Left lobe of liver (tissue), 2 donors: ENCODE data around the gene PAPPA. TPM values are rescaled to one million over a fixed set of nuclear protein-coding genes. Genes with fewer than 3 reads are reported as not detected.

Experiments
- ATAC-seq: fragments of 200-7000 bp; cut with Tn5 transposase; one replicate; pipeline ENCODE4 v1.9.1; 2020; ENCODE audit warnings: mild to moderate bottlenecking, moderate library complexity
- DNase-seq: peaks from one replicate; pipeline ENCODE4 v3.0.0-alpha.2; 2020; ENCODE audit warnings: low spot score
- total RNA-seq: library from RNA; stranded (reverse); gene quantifications from one replicate; pipeline ENCODE4 v1.2.1, GENCODE V29; 2021
- donor health status: DM: no; HTN: no; CAD: no; lungs with moderate emphysema.
- donor health status: DM: no; HTN: yes; CAD: no.

Gene PAPPA
- total RNA-seq, 1 donor from 2014 or later, result 0.13 TPM

DNA sequence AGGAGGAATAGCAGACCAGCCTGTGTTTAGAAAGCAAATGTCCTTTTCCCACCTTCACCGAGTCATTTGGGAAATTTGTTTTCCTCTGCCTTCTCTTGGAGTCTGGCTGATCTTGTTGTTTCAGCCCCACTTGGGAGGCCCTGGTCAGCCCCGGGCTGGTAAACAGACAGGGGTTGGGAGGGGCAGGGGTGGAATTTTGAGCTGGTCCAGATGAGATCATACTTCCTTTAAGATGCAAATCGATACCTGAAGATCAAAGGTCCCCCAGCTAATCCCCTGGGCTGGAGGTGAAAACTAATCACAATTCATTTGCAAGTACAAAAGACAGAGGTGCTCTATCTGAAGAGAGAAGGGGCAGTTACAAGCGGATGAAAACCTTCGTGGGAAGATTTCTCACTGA is 118.4 kb downstream of the PAPPA start:
- ATAC-seq (no peak), DNase-seq (no peak)

DNA sequence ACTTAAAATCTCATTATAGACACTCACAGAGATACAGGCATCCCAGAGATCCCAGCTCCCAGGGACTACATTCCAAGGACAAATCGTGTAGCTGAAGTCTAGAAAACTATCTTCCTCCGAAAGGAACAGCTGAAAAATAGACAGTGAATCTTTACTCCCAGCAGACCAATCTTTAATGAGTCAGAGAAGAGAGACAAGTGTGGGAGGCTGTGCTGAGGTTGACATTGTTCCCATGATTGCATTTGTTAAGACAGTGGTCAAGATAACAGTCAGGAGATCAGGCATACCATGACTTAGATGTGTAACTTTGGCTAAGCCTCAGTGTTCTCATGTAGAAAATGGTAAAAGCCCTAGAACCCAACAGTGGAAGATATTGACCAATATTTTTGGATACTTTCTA is 120.7 kb downstream of the PAPPA start:
- ATAC-seq (no peak), DNase-seq (no peak)

DNA sequence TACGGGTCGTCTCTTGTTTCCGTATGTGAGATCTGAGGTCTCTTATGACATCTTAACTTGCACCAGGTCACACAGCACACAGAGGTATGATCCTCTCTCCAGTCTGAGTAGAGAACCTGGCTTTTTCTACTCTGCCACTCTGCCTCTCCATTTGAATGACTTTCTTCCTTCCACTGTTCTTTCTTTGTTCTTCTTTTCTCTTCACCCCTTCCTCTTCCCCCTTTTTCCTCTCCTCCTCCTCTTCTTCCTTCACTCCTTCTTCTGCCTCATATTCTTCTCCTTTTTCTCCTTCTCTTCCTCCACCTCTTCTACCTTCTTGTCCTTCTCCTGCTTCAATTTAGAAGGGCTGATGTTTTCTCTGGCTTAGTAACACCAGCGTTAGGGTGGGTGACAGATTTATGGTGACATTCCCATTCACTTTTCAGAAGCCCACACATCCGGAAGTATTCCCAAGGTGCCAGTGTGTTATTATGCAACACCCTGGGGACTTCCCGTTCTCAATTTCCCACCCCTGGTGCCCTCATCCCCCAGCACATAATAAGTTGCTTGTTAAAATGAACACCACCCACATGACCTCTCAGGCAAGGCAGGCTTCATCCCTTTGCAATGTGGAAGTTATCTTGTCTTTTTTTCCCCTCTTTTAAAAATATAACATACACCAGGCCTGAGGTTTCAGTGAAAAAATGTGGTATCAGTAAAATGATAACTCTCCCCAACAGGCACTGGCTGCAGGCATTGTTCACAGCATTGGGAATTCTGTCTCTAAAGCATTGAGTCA is 122.0 kb downstream of the PAPPA start:
- ATAC-seq (no peak), DNase-seq (no peak)

DNA sequence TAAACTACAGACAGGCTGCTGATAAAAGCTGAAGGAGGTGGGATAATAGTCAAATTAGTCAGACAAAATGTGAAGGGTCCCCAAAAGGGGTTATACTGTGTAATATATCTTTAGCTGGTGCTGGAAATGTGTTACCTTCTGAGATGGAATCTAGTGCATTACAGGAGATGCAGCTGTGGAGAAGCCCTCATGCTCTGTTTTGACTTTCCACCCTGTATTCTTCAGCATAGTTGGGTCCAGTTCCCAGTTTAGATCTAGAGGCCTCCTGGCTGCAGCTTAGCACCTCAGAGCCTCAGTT is 122.6 kb downstream of the PAPPA start:
- DNase-seq (no peak), ATAC-seq (no peak)

DNA sequence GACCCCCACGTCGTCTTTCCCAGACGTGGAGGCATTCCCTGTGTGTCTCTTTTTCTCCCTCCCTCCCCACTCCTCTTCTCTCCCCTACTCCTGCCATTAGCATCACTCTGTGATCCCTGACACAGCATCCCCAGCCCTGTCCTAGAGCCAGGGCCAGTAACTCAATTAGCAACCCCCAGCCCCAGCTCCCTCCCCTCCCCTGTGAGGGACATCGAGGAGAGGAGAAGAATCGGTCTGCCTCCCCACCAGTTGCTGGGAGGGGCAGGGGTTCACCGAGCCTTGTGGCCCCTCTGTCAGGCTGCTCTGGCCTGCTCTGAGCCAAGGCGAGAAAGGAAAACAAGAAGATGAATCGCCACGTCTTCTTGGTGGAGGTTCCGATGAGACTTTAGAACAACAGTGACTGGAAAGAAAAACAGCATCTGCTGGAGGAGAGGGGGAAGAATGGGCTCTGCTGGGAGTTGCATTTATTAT is 123.1 kb downstream of the PAPPA start:
- DNase-seq, result no peak
- ATAC-seq, result no peak

DNA sequence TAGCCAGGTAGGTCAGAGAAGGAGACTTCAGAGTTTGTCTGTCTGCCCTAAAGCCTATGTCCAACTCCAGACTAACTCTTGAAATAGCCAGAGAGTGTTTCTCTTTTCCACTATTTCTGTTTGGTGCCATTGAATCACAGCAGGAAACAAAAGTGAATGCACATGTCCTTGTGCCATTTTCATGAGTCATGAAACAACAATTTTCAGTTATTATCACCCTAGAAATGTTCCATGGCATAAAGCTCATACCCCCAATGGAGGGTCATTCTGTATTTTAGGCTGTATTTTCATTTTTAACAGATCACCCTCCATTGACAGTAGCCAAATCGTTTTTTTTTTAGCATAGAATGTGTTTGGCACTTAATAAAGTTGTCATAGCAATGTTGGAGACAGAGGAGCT is 124.7 kb downstream of the PAPPA start:
- no peak for ATAC-seq
- no peak for DNase-seq

DNA sequence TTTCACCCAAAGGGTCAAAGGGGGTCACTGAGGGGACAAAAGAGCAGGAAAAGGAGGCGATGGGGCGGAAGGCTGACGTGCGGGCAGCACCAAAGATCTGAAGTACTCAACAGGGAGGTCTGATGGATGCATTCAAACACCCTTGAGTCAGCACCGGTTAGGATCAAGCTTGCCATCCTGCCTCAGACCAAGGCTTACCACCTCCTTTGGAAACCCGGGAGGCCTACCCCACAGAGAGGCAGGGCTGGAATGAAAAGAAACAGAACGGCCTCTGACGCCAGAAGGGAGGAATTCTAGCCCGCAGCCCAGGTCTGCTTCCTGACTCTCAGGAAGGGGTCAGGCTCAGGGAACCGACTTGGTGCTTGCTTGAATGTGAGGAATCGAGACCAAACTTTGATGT is 125.6 kb downstream of the PAPPA start:
- ATAC-seq, result no peak
- DNase-seq, result no peak

DNA sequence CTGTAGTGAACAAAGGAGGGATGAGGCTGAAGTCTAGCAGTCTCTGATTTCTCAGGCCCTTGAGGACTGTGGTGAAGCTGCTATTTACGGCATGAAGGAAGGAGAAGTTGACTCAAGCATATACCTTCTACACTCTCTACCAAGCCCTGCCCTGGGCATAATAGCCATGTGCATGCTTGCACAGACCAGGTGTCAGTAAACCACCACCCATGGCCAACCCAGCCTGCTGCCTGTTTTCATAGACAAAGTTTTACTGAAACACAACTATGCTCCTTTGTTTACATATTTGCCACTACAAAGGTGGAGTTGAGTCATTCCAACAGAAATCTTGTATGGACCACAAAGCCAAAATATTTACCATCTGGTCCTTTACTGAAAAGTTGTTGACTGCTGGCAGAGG is 126.9 kb downstream of the PAPPA start:
- no peak for DNase-seq
- ATAC-seq, result no peak

DNA sequence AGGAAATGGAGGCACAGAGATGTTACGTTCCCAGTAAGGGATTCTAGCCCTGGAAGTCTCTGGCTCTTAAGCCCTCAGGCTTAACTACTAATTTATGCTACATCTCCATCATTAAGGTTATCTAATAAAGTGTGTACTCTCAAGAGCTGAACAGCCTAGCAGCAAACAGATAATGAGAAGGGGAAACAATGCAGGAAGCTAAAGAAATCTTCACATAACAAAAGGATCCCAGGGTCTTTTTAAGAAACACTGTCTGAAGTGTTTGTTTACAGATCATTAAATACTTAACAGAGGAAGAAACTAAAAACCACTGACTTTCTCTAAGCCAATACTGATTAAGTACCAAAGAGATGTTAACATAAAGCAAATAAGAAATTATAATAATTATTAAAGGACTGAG is 129.0 kb downstream of the PAPPA start:
- DNase-seq (no peak), ATAC-seq (no peak)

DNA sequence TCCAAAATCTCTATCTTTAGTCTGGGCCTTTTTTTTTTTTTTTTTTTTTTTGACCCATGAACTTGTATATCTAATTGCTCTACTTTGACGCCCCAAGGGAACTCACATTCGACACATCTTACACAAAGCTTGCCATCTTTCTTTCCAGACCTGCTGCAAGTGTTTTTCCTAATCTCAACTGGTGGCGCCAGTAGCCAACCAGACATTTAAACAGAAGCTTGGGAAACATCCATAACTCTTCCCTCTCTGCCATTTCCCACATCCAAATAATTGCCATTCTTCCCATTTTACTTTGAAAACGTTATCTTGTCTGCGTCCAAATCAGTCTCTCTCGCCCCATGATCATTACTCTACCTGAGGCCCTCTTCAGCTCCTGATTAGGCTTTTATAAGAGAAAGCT is 130.9 kb downstream of the PAPPA start:
- no peak for ATAC-seq
- DNase-seq, result no peak

DNA sequence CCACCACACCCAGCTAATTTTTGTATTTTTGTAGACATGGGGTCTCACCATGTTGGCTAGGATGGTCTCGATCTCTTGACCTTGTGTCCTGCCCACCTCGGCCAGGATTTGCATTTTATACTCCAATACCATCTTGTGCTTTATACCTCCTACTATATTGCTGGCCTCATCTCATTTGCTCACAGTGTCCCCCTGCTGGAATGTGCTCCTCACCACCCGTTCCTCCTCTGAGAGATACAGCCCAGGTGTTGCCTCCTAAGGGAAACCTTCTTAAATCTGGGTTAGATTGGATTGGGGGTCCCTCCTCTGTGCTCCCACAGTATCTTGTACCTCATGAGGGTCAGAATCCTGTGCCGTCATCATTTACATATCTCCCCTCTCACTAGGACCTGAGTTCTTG is 131.7 kb downstream of the PAPPA start:
- DNase-seq (no peak), ATAC-seq (no peak)

DNA sequence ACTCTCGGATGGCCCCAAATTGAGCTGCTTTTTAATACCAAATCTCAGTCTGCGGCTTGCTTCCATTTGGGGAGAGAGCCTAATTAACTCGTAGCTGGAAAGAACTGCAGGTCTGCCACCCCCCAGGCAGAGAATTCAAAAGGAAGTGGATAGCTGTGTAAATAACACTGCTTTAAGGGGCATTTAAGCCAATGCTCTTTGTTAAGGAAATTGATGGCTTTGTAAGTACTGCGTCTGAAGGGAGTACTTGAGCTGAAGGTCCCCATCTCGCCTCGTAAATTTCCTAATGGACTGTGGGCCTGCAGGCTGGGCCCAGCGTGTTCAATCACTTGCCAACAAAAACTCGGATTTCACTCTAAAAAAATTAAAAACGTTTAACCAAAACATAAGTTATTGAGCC is 132.7 kb downstream of the PAPPA start:
- no peak for DNase-seq
- ATAC-seq, result no peak

DNA sequence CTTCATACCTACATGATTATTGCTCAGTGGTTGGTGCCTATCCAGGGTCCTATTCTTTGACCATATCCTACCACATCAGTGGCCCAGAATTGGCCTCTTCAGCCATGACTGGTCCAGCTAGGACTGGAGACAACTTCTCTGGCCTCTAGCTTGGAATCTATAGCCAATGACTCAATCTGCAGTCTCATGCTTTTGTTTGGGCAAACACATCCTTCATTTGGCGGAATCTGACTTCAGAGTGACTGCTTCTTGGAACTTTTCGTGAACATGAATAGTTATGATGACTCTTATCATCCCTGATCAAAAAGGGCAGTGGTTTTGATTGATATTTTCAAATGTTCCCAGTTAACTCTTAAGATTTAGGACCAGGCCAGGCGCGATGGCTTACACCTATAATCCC is 134.1 kb downstream of the PAPPA start:
- no peak for DNase-seq
- no peak for ATAC-seq

DNA sequence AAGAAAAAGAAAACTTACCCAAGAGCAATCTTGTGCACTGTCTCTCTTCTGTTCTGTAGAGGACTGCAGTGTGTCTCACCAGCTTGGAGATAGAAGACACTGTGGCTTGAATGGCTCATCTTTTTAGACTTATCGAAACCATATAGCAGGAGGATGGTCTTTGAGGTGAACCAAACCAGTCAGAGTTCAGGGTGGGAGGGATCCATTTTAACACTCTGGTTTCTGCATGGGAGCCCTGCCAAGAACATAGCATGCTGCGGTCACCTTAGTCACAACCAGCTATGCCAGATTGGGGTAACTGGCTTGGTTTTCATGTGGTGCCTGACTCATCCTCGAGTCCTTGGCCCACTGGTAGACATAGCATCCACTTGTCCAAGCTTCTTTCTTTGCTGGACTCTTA is 135.1 kb downstream of the PAPPA start:
- no peak for ATAC-seq
- DNase-seq, result no peak

DNA sequence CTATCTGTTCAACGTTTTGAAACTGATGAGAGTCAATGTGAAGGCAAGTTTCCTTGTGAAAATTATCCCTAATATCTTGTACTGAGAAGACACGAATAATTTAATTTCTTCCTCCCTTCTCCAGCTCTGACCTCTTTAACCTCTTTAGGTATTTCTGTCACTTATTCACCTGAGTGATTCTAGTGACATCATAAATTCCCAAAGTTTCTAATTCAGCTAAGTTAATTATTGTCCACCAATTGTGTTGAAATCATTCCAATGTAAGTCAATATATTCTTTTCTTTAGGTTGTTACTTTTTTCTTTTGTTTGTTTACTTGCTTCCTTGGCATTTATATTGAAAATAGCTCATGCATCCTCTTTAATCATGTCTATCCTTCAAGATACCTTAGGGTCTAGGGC is 143.8 kb downstream of the PAPPA start:
- DNase-seq (no peak), ATAC-seq (no peak)

DNA sequence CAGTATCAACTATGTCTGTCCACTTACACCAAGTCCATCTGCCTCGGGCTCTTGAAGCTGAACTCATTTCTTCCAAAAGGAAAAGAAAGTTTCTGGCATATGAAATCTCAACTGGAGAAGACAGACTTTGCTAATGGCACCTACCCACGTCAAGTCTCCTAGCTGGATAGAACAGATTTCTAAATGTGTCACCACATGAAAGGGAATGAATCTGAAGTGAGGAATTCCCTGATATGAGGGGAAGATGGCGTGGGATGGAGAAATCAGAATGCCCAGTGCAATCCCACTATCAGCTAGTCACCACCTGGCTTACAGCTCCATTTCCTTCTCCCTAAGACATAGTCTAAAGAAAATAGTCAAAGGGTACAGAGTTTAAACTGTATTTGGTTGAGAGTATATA is 144.7 kb downstream of the PAPPA start:
- ATAC-seq (no peak), DNase-seq (no peak)

DNA sequence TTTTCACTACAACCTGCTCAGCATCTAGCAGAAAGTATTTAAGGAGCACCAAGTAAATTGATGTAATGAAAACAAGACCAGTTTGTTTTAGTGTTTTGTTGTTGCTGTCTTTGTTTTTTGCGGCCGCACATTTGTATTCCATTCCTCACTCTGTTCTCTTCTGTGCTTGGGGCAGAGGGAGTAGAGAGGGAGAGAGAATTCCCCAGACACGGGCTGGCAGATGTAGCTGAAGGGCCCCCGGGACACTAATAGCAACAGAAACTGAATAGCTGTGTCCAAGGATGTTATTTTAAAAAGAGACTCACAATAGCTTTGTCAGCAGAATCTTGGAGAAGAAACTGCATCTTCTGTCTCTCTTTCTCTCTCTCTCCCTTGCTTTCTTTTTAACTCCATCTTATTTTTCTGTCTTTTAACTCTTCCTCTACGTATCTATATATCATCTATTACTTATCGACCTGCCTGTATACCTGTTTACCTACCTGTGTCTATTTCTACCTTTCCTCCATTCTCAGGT is 145.3 kb downstream of the PAPPA start:
- ATAC-seq, result no peak
- no peak for DNase-seq

DNA sequence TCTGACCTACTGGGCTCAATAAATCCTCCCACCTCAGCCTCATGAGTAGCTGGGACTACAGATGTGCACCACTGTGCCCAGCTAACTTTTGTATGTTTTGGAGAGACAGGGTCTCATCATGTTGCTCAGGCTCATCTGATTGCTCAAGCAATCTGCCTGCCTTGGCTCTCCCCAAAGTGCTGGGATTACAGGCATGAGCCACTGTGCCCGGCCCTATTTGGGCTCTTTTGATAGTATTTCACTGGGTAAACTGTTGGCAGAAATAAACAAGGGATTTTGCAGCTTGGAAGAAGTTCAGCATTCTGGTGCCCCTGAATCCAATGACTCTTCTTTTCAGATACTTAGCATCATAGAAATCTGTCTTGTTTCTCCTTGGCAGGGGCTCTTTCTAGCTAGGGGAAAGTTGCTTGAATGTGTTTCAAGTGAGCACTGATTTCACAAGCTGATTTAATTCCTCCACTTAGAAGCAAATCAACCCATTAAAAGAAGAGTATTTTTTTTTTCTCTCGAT is 146.8 kb downstream of the PAPPA start:
- DNase-seq, result no peak
- no peak for ATAC-seq

DNA sequence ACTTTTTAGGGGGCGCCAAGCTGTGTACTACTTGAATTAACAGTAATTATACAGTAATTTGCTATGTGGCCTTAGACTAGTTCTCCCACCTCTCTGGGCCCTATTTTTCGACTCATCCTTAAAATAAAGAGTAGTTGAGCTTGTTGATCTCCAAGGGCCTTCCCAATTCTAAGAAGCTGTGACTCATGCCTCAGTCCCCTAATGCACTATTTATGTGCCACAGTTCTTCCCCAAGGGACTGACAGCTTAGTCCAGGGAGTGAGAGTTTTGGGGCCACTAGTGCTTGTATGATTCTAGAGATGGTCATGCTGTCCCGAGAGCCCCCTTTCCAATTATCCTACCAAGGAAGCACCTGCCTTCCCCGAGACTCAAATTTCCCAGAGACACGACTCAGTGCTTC is 149.7 kb downstream of the PAPPA start:
- no peak for ATAC-seq
- no peak for DNase-seq

DNA sequence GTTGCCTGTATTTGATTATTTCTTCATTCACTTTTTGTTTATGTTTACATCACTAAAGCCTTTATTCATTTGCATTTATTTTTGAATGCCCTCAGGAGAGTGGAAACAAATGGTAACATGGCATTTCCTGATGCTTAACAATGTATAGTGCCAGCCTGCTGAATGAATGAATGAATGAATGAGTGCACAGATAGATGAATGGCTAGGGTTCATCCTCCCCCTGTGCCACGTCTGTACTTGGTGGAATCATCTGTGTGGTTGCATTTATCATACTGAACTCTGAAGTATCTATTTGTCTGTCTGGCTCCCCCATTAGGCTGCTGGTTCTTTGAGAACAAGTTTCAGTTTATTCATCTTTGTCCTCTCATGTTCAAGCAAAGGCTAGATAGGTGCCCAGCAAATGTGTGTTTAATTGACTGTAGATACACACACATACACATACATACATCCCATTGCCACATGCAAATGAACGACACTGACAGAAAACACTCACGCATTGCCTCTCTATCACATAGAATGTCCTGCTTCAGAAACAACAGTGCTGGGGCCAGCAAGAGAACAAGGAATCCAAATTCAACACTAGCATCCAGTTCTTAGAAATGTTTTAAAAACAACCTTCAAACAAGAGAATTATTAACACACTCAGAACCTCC is 150.4 kb downstream of the PAPPA start:
- no peak for ATAC-seq
- no peak for DNase-seq

DNA sequence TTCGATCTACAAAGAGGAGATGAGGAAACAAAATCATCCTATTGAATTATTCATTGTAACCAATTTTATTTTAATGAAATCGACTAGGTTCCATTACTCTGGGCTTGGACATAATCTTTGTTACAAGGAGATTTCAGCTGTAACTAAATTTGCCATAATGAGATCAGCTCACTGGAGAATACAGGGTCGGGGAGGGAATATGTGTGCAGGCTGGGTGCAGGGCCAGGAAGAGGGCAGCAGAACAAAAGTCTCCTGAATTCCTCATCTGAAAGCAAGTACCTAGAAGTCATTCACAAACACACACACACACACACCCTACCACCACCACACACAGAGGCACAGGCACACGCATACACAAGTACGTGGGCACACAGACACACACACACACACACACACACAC is 151.2 kb downstream of the PAPPA start:
- DNase-seq, result no peak
- no peak for ATAC-seq

DNA sequence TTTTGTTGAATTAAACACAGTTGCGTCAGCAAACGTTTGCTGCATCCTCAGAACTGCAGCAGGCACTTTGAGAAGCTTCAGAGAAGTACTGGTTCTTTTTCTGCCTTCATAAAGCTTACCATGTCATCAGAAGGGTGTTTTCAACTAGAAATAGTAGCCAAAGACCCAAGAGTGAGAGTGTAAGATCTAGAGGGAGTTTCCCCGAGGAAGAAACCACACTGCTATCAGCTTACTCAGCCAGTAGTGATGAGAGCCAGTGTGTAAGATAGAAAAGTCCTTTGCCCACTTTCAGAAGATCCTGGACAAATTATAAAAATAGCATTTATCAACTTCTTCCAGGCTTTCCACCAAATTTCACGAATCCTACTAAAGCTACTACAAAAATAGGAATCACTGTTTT is 154.5 kb downstream of the PAPPA start:
- ATAC-seq (no peak), DNase-seq (no peak)
